GM23338 (cell line): ENCODE data around the gene SLC2A11. TPM values are rescaled to one million over a fixed set of nuclear protein-coding genes. Genes with fewer than 3 reads are reported as not detected.

Experiments
- ATAC-seq: fragments of 200-7000 bp; cut with Tn5 transposase; 3 replicates; pipeline ENCODE4 v1.9.1; 2020
- DNase-seq: peaks from one replicate; pipeline ENCODE4 v3.0.0-alpha.2; 2015; ENCODE audit warnings: low spot score
- H2AFZ ChIP-seq: fragments of 200-600 bp; sonication (generic); 2 replicates; pipeline ENCODE4 v1.8.0; 2016; ENCODE audit warnings: antibody characterized with exemption, mild to moderate bottlenecking, moderate library complexity
- H3F3A ChIP-seq: fragments of 200-600 bp; sonication (generic); replicated peaks from 2 replicates; pipeline ENCODE4 v1.8.0; 2017; ENCODE audit warnings: antibody characterized with exemption, mixed run types, low read depth
- H3K27ac ChIP-seq: fragments of 200-600 bp; sonication (generic); 2 replicates; pipeline ENCODE4 v1.6.1; 2016; ENCODE audit warnings: low read depth
- H3K27me3 ChIP-seq: fragments of 200-600 bp; sonication (generic); 2 replicates; pipeline ENCODE4 v1.8.0; 2016; ENCODE audit warnings: mild to moderate bottlenecking, mixed run types, moderate library complexity; ENCODE audit not compliant: insufficient read depth
- H3K36me3 ChIP-seq: fragments of 200-600 bp; sonication (generic); 2 replicates; pipeline ENCODE4 v1.8.0; 2016; ENCODE audit warnings: mild to moderate bottlenecking; ENCODE audit not compliant: insufficient read depth
- H3K4me1 ChIP-seq: fragments of 200-600 bp; sonication (generic); 2 replicates; pipeline ENCODE4 v1.8.0; 2016; ENCODE audit warnings: mild to moderate bottlenecking, moderate library complexity; ENCODE audit not compliant: insufficient read depth
- H3K4me2 ChIP-seq: fragments of 200-600 bp; sonication (generic); 2 replicates; pipeline ENCODE4 v1.7.1; 2017; ENCODE audit warnings: mixed run types
- H3K4me3 ChIP-seq: fragments of 200-600 bp; sonication (generic); 2 replicates; pipeline ENCODE4 v1.6.1; 2016; ENCODE audit warnings: mixed run types
- H3K79me2 ChIP-seq: fragments of 200-600 bp; sonication (generic); replicated peaks from 2 replicates; pipeline ENCODE4 v1.8.0; 2017; ENCODE audit warnings: mild to moderate bottlenecking; ENCODE audit not compliant: insufficient read depth
- H3K9me2 ChIP-seq: fragments of 200-600 bp; sonication (generic); 2 replicates; pipeline ENCODE4 v1.8.0; 2017; ENCODE audit not compliant: insufficient read depth
- H4K20me1 ChIP-seq: fragments of 200-600 bp; sonication (generic); replicated peaks from 2 replicates; pipeline ENCODE4 v1.8.0; 2017; ENCODE audit warnings: mild to moderate bottlenecking; ENCODE audit not compliant: insufficient read depth
- H3K27ac Mint-ChIP-seq: 2 replicates; pipeline ENCODE4 v1.8.0; 2020; ENCODE audit warnings: inconsistent platforms, mild to moderate bottlenecking, moderate library complexity, mixed read lengths
- H3K27me3 Mint-ChIP-seq: 3 replicates; pipeline ENCODE4 v1.8.0; 2022; ENCODE audit warnings: low read depth, mild to moderate bottlenecking, moderate library complexity, mixed read lengths, inconsistent platforms; ENCODE audit not compliant: insufficient read depth, poor library complexity
- H3K36me3 Mint-ChIP-seq: 3 replicates; pipeline ENCODE4 v1.8.0; 2021; ENCODE audit warnings: low read depth, mild to moderate bottlenecking, inconsistent platforms, moderate library complexity, mixed read lengths
- H3K4me1 Mint-ChIP-seq: 3 replicates; pipeline ENCODE4 v1.8.0; 2020; ENCODE audit warnings: mild to moderate bottlenecking, inconsistent platforms, mixed read lengths
- H3K4me3 Mint-ChIP-seq: 3 replicates; pipeline ENCODE4 v1.8.0; 2021; ENCODE audit warnings: moderate library complexity, mild to moderate bottlenecking, inconsistent platforms, mixed read lengths
- H3K9me3 Mint-ChIP-seq: 3 replicates; pipeline ENCODE4 v1.8.0; 2020; ENCODE audit warnings: moderate library complexity, mild to moderate bottlenecking, inconsistent platforms, mixed read lengths
- CREB1 ChIP-seq: fragments of 250-450 bp; sonication (Bioruptor Pico); IDR thresholded peaks from 2 replicates; pipeline ENCODE4 v1.5.0; 2020; ENCODE audit warnings: low read depth, mild to moderate bottlenecking, moderate library complexity
- EZH2 ChIP-seq: fragments of 200-600 bp; sonication (generic); IDR thresholded peaks from one replicate; pipeline ENCODE4 v1.8.0; 2017; ENCODE audit warnings: antibody characterized with exemption, mild to moderate bottlenecking, low read depth; ENCODE audit not compliant: unreplicated experiment
- NANOG ChIP-seq: IDR thresholded peaks from 2 replicates; pipeline ENCODE4 v1.6.1; 2016; ENCODE audit warnings: antibody characterized with exemption, borderline replicate concordance
- POLR2AphosphoS5 ChIP-seq: IDR thresholded peaks from 2 replicates; pipeline ENCODE4 v1.6.1; 2016; ENCODE audit warnings: antibody characterized with exemption, low read depth
- STAT1 ChIP-seq: IDR thresholded peaks from one replicate; pipeline ENCODE4 v1.6.1; 2016; ENCODE audit warnings: antibody characterized with exemption; ENCODE audit not compliant: unreplicated experiment
- ZNF114 ChIP-seq: fragments of 250-450 bp; sonication (Bioruptor Pico); IDR thresholded peaks from 2 replicates; pipeline ENCODE4 v1.5.0; 2020; ENCODE audit warnings: mild to moderate bottlenecking, moderate library complexity
- ZNF331 ChIP-seq: fragments of 250-450 bp; sonication (Bioruptor Pico); IDR thresholded peaks from 2 replicates; pipeline ENCODE4 v1.5.0; 2020; ENCODE audit warnings: low read depth, mild to moderate bottlenecking, moderate library complexity
- polyA plus RNA-seq: library from polyadenylated mRNA; unstranded; fragments of >200 nt; fragmentation: Nextera tagmentation; extraction: Ambion mirVana; gene quantifications from 2 replicates; pipeline ENCODE4 v1.2.1, GENCODE V29; 2016
- total RNA-seq: library from RNA; depleted of rRNA; stranded (reverse); fragments of >200 nt; shearing (Covaris generic); gene quantifications from 2 replicates; pipeline ENCODE4 v1.2.3, GENCODE V29; 2014
- TF ChIP-seq, protein P1 (sequence below): IDR thresholded peaks from 2 replicates; pipeline ENCODE4 v1.6.1; 2016; ENCODE audit warnings: antibody characterized with exemption
- TF ChIP-seq, protein P2 (sequence below), 2 experiments: fragments of 200-600 bp in 1 of 2; sonication (generic) in 1 of 2; conservative IDR thresholded peaks; 2 replicates each; pipeline versions ENCODE4 v1.5.1 to v1.6.1; 2016 to 2017; ENCODE audit warnings: antibody characterized with exemption in 2 of 2, low read depth in 2 of 2, mild to moderate bottlenecking in 2 of 2, moderate library complexity in 1 of 2
- TF ChIP-seq, protein P3 (sequence below): IDR thresholded peaks from one replicate; pipeline ENCODE4 v1.6.1; 2018; ENCODE audit warnings: antibody characterized with exemption; ENCODE audit not compliant: unreplicated experiment

Gene SLC2A11
- total and polyA plus RNA-seq, 2 experiments from 2014 or later: 7.1 to 21.8 TPM

DNA sequence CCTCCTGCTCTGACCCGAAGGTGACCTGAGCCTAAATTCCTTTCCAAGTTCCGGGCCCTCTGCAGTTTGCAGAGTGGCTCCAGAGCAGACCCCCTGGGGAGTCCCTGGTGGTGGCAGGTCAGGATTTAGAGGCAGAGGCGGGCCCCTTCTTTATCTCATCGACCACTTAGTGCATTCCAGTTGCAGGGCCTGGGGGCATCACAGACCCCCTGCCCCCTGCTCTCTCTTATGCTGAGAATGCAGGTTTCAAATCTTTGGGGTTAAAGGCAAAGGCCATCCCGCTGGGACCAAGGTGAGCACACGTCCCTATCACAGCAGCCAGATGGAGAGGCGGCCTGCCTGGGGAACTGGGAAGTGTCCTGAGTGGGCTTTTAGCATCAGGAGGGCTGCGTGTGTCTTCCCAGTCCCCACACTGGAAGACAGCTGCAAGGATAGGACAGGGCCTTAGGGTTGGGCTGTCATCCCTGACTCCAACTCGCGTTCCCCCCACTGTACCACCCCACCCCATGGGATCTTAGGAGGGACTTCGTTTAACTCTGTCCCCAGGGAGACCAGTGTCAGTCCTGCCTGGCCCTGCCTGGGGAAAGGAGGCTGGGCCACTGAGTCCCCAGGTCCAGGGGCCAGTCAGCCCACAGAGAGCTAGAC is 30.2 kb upstream of the SLC2A11 start:
- peaks cover 73% of the 10 kb centered on the region for H3K36me3 Mint-ChIP-seq

DNA sequence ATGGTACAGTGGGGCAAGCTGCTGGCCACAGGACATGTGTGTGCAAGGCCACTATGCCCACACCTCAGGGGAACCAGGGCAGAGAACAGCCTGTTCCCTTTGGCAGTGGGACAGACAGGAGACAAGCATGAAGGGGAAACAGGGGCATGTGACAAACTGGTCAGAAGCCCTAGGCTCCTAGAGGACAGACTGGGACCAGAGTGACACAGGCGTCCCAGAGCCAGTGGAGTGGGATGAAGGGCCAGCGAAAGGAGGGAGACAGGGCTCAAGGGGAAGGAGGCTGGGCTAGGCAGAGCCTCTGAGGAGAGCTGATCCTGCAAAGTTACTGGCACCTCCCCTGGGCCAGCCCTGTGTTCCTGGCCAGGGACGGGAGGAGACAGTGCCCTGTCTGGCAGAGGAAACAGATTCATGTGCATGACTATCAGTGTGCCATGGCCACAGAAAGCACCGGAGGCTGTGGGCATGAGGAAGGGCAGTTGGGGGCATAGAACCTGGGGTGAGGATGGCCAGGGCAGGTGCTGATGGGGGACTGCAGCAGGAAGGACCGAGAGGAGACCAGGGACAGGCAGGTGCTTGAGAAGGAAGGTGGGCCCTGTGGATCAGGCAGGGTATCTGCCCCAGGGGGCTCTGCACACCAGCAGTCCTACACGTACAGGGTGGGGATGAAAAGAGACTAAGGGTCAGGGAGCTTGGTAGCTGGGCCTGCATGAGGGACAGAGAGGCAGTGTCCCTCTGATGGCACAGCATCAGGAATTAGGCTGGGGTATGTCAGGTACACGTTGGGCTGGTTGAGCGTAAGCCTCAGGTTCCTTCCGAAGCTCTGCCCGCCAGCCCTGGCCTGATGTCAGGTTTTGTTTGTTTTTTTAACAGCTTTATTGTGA is 28.6 kb upstream of the SLC2A11 start:
- no peak overlapping the region for H3K4me3 ChIP-seq
- H3K4me1 Mint-ChIP-seq: peaks cover 2% of the 10 kb centered on the region; the same call in 1 of the 3 replicates
- peaks cover 18% of the 10 kb centered on the region for H3K27me3 Mint-ChIP-seq
- peaks cover 6% of the 10 kb centered on the region; the same call in 1 of the 2 replicates for H3K36me3 ChIP-seq
- H3K9me2 ChIP-seq: no peaks in the 10 kb centered on the region
- no peak for DNase-seq
- no peak overlapping the region for H3K4me2 ChIP-seq
- H3K27ac ChIP-seq: no peak overlapping the region
- no peaks in the 10 kb centered on the region; the same call in 2 of the 3 replicates for H3K9me3 Mint-ChIP-seq
- H3F3A ChIP-seq: no peaks in the 10 kb centered on the region
- no peaks in the 10 kb centered on the region for H3K4me1 ChIP-seq
- no peaks in the 10 kb centered on the region for H3K79me2 ChIP-seq
- H4K20me1 ChIP-seq: 0 out of 2 replicates have a peak, but pooled peaks cover 4% of the 10 kb centered on the region
- no peak overlapping the region for H3K4me3 Mint-ChIP-seq
- peaks cover 57% of the 10 kb centered on the region for H3K36me3 Mint-ChIP-seq
- no peaks in the 10 kb centered on the region for H3K27me3 ChIP-seq
- H3K27ac Mint-ChIP-seq: no peak overlapping the region
- no peak overlapping the region for H2AFZ ChIP-seq
- ATAC-seq: no peak
- TF ChIP-seq, protein P1, sequence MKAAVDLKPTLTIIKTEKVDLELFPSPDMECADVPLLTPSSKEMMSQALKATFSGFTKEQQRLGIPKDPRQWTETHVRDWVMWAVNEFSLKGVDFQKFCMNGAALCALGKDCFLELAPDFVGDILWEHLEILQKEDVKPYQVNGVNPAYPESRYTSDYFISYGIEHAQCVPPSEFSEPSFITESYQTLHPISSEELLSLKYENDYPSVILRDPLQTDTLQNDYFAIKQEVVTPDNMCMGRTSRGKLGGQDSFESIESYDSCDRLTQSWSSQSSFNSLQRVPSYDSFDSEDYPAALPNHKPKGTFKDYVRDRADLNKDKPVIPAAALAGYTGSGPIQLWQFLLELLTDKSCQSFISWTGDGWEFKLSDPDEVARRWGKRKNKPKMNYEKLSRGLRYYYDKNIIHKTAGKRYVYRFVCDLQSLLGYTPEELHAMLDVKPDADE: no peak
- TF ChIP-seq ZNF114 (CRISPR knock-in tag) (no peak), POLR2AphosphoS5 (no peak), CREB1 (CRISPR knock-in tag) (no peak), EZH2 (no peak), ZNF331 (CRISPR knock-in tag) (no peak), NANOG (no peak), STAT1 (no peak)
- TF ChIP-seq, protein P2, sequence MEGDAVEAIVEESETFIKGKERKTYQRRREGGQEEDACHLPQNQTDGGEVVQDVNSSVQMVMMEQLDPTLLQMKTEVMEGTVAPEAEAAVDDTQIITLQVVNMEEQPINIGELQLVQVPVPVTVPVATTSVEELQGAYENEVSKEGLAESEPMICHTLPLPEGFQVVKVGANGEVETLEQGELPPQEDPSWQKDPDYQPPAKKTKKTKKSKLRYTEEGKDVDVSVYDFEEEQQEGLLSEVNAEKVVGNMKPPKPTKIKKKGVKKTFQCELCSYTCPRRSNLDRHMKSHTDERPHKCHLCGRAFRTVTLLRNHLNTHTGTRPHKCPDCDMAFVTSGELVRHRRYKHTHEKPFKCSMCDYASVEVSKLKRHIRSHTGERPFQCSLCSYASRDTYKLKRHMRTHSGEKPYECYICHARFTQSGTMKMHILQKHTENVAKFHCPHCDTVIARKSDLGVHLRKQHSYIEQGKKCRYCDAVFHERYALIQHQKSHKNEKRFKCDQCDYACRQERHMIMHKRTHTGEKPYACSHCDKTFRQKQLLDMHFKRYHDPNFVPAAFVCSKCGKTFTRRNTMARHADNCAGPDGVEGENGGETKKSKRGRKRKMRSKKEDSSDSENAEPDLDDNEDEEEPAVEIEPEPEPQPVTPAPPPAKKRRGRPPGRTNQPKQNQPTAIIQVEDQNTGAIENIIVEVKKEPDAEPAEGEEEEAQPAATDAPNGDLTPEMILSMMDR (conservative IDR thresholded peaks at IDR 0.05; ENCODE audit: low read depth in 2 of 2): no peak
- TF ChIP-seq, protein P3, sequence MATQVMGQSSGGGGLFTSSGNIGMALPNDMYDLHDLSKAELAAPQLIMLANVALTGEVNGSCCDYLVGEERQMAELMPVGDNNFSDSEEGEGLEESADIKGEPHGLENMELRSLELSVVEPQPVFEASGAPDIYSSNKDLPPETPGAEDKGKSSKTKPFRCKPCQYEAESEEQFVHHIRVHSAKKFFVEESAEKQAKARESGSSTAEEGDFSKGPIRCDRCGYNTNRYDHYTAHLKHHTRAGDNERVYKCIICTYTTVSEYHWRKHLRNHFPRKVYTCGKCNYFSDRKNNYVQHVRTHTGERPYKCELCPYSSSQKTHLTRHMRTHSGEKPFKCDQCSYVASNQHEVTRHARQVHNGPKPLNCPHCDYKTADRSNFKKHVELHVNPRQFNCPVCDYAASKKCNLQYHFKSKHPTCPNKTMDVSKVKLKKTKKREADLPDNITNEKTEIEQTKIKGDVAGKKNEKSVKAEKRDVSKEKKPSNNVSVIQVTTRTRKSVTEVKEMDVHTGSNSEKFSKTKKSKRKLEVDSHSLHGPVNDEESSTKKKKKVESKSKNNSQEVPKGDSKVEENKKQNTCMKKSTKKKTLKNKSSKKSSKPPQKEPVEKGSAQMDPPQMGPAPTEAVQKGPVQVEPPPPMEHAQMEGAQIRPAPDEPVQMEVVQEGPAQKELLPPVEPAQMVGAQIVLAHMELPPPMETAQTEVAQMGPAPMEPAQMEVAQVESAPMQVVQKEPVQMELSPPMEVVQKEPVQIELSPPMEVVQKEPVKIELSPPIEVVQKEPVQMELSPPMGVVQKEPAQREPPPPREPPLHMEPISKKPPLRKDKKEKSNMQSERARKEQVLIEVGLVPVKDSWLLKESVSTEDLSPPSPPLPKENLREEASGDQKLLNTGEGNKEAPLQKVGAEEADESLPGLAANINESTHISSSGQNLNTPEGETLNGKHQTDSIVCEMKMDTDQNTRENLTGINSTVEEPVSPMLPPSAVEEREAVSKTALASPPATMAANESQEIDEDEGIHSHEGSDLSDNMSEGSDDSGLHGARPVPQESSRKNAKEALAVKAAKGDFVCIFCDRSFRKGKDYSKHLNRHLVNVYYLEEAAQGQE: no peak

More for the DNA sequence above, 30.2 kb upstream of the SLC2A11 start:
- no peak for DNase-seq
- peaks cover 17% of the 10 kb centered on the region for H3K27me3 Mint-ChIP-seq
- no peak overlapping the region for H3K4me2 ChIP-seq
- no peak; the same call in 1 of the 3 replicates for ATAC-seq
- no peak overlapping the region; the same call in 1 of the 2 replicates for H3K27ac Mint-ChIP-seq
- H3K27me3 ChIP-seq: no peaks in the 10 kb centered on the region
- no peak overlapping the region for H3K27ac ChIP-seq
- H3K9me3 Mint-ChIP-seq: no peaks in the 10 kb centered on the region; the same call in 2 of the 3 replicates
- H3K4me1 Mint-ChIP-seq: peaks cover 2% of the 10 kb centered on the region; the same call in 1 of the 3 replicates
- H2AFZ ChIP-seq: no peak overlapping the region
- no peaks in the 10 kb centered on the region for H3K79me2 ChIP-seq
- no peaks in the 10 kb centered on the region for H3K4me1 ChIP-seq
- no peak overlapping the region for H3K4me3 ChIP-seq
- H4K20me1 ChIP-seq: 0 out of 2 replicates have a peak, but pooled peaks cover 4% of the 10 kb centered on the region
- peaks cover 10% of the 10 kb centered on the region; the same call in 1 of the 2 replicates for H3K36me3 ChIP-seq
- no peaks in the 10 kb centered on the region for H3F3A ChIP-seq
- no peak for TF ChIP-seq EZH2
- H3K4me3 Mint-ChIP-seq: no peak overlapping the region
- H3K9me2 ChIP-seq: no peaks in the 10 kb centered on the region
